T1000 (cell line): ENCODE results near the gene APOL1.

Experiments
- DNase-seq: peaks from one replicate; lab custom pipeline; 2025; ENCODE audit warnings: mixed read lengths; lab: John Stamatoyannopoulos, UW

Gene APOL1

DNA sequence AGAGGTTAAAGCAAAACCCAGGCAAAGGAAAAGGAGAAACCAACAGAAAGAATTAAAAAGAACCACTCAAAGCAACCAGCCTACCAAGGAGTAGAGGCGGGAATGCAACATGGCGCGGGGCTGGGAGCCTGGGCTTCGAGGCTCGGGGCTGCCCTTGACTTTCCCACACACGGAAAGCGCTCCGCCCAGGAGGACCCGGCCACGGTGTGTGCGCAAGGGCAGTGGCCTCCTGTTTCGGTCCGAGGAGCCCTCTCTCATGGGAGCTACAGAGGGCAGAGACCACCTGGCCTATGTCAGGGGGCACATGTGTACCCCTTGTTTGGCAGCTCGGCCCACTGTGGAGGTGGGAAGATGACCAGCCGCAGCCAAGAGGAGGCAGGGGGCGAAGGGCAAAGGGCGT lies 55.9 kb downstream of the APOL1 start:
- no peak for DNase-seq

DNA sequence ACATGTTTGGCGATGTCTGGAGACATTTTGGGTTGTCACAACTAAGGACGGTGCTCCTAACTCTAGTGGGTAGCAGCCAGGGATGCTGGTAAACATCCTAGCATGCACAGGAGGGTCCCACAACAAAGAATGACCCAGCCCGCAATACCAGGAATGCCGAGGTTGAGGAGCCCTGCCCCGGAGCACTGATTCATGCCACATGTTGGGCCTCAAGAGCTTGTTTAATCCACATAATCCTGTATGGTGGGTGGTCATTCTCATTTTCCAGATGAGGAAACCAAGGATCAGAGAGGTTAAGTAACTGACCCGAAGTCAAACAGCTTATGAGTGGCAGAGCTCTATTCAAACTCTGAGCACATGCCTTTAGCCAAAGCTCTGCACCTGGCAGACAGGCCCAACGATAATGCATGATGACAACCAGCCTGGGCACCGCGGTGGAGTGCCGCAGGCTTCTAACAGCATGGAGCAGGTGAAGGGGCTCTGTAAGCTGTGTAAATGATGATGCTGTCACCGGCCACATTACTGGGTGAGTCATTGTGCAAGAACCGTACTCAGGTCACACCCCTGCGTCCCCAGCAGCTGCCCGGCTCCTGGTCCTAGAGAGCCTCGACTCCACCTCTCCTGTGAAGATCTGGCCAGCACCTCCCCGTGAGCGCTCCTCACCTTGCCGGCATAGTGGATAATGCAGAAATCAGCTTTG lies 58.6 kb downstream of the APOL1 start:
- DNase-seq: no peak

- no peak for DNase-seq
Measured at GRCh38 chr22:36315325-36315724, 62.4 kb downstream of the APOL1 start.

DNA sequence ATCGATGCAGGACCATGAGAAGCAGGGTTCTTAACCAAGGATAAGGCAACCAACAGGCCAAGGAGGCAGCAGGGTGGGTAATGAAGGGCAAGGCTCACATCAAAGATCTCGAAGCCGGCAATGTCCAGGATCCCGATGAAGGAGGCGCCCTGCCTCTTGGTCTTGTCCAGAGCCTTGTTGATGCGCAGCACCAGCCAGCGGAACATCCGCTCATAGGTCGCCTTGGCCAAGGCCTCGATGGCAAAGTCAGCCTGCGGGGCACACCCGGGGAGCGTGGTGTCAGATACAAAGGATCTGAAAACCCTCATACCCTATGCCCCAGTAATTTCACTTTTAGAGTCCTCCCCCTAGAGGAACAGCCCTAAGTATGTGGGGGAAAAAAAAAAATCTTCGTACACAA lies 63.5 kb downstream of the APOL1 start:
- DNase-seq: no peak
